HG03060 (cell line): Measurements from ENCODE around the gene B4GALT6.

Experiments
- ATAC-seq: cut with Tn5 transposase; IDR thresholded peaks from one replicate; pipeline ENCODE4 v1.9.1; 2021; ENCODE audit warnings: low read depth, moderate number of reproducible peaks; ENCODE audit not compliant: unreplicated experiment

B4GALT6 gene

DNA sequence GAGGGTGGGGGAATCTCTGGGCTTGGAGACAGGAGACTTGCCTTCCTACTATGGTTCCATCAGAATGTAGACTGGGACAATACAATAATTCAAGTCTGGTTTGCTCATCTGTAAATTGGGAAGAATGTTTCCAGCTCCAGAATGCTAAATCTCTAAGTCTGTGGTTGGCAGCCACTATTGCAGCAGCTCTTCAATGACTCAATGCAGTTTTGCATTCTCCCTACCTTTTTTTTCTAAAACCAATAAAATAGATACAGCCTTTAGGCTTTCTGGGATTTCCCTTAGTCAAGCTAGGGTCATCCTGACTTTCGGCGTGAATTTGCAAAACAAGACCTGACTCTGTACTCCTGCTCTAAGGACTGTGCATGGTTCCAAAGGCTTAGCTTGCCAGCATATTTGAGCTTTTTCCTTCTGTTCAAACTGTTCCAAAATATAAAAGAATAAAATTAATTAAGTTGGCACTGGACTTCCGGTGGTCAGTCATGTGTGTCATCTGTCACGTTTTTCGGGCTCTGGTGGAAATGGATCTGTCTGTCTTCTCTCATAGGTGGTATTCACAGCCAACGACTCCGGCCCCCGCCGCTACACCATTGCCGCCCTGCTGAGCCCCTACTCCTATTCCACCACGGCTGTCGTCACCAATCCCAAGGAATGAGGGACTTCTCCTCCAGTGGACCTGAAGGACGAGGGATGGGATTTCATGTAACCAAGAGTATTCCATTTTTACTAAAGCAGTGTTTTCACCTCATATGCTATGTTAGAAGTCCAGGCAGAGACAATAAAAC lies 86.2 kb downstream of the B4GALT6 start:
- ATAC-seq: no peak

DNA sequence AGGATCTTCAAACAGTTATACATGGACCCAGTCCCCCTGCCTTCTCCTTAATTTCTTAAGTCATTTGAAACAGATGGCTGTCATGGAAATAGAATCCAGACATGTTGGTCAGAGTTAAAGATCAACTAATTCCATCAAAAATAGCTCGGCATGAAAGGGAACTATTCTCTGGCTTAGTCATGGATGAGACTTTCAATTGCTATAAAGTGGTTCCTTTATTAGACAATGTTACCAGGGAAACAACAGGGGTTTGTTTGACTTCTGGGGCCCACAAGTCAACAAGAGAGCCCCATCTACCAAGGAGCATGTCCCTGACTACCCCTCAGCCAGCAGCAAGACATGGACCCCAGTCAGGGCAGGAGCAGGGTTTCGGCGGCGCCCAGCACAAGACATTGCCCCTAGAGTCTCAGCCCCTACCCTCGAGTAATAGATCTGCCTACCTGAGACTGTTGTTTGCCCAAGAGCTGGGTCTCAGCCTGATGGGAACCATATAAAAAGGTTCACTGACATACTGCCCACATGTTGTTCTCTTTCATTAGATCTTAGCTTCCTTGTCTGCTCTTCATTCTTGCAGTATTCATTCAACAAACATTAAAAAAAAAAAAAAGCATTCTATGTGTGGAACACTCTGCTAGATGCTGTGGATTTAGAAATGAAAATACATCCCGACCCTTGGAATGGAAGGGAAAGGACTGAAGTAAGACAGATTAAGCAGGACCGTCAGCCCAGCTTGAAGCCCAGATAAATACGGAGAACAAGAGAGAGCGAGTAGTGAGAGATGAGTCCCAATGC lies 88.1 kb downstream of the B4GALT6 start:
- no peak for ATAC-seq

- no peak for ATAC-seq
Observed at GRCh38 chr18:31595121-31595771, 89.1 kb downstream of the B4GALT6 start.

GRCh38 chr18:31592506-31593157 lies 91.7 kb downstream of the B4GALT6 start:
- no peak for ATAC-seq

DNA sequence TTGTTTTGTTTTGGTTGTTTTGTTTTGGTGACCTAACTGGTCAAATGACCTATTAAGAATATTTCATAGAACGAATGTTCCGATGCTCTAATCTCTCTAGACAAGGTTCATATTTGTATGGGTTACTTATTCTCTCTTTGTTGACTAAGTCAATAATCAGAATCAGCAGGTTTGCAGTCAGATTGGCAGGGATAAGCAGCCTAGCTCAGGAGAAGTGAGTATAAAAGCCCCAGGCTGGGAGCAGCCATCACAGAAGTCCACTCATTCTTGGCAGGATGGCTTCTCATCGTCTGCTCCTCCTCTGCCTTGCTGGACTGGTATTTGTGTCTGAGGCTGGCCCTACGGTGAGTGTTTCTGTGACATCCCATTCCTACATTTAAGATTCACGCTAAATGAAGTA lies 92.8 kb downstream of the B4GALT6 start, which contains the start of gene TTR:
TSS of gene TTR (plus strand) at position 250 of the 400 bp plus-strand sequence. CDS start at position 276, 26 bp downstream.
- no peak for ATAC-seq

GRCh38 chr18:31591113-31591512 lies 93.3 kb downstream of the B4GALT6 start:
- no peak for ATAC-seq

DNA sequence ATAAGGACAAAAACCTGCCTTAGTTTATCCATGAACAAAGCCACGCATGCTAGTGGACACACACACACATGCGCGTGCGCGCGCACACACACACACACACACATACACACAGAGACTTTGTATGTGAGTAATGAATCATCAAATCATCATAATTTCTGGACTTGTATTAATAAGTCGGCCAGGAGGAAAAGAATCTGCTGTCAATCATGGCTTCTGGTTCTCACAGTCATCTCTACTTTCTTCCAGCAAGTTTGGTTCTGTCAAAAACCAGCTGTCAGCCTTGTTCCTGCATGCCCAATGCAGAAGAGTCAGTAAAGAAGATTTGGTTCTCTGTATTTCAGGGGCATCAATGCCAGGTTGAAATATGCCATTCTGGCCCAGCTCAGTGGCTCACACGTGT lies 93.8 kb downstream of the B4GALT6 start:
- no peak for ATAC-seq

DNA sequence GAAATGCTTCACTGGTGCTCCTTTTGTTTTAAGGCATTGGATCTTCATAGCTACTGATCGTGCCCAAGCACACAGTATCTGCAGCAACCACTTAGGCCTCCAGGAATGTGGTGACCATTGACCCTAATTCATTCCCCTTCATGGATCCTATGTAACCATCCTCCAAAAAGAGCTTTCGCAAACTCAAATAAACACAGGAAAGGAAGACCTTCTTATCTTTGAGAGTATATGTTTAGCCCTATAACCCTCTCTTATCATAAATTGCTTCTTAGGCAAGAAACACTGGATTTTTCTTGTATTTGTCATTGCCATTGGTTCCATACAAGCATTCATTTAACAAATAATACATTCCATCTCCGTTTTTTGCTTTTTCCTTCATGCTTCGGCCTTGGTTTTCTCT lies 96.9 kb downstream of the B4GALT6 start:
- no peak for ATAC-seq

- no peak for ATAC-seq
Observed at GRCh38 chr18:31586616-31587015, 97.8 kb downstream of the B4GALT6 start.

- ATAC-seq: no peak
Observed at GRCh38 chr18:31585991-31586390, 98.4 kb downstream of the B4GALT6 start.

- ATAC-seq: no peak
Observed at GRCh38 chr18:31583185-31583854, 101.1 kb downstream of the B4GALT6 start.

DNA sequence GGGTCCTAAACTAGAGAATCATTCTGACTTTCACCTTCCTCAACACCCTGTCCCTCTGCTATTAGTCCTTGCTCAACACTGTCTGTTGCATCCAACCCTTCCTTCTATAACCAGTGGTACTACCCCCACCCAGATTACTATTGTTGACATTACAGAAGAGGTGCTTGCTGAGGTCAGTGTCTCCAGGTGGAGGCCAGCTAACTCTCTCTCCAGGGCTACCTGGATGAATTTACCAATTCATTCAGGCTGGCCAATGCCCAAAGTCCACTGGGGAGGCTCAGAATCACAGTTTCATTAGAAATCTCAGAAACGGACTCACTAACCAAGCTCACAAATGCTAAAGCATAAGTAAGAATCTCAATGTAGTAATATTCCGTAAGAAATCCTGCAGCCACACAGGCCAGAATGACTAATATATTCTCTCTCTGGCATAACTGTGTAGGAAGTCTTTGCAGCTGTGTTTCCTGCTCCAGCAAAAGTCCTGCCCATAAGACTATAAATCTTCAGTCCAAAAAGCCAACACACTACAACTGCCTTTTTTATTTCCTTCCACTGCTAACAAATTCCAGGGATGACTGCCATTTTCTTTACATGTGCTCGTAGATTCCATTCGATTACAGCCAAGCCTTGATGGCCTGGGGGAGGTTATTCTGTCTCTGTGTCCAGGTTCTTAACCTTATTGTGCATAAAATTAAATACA lies 102.7 kb downstream of the B4GALT6 start:
- ATAC-seq: no peak

GRCh38 chr18:31579375-31579774 lies 105.0 kb downstream of the B4GALT6 start:
- ATAC-seq: no peak

- ATAC-seq: no peak
Observed at GRCh38 chr18:31578126-31578525, 106.3 kb downstream of the B4GALT6 start.

GRCh38 chr18:31577195-31577594 lies 107.2 kb downstream of the B4GALT6 start:
- ATAC-seq: no peak

DNA sequence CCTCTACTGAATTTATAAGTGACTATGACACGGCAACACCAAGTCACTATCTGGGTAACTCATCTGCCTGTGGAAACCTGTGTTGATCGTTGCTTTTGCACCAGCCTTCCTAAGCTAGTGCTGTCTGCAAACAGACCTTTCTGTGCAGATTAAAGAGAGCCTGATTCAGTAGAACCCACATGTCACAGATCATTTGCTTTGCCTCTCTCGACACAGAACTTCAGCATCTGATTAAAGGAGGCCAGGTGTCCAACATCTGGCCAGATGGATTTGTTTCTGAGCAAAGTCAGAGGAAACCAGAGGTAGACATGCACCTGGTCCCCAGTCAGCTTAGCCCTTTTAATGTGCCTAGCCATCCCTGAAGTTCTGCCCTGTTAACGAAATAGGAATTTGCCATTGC lies 107.7 kb downstream of the B4GALT6 start:
- peak; percentile 35 for ATAC-seq

DNA sequence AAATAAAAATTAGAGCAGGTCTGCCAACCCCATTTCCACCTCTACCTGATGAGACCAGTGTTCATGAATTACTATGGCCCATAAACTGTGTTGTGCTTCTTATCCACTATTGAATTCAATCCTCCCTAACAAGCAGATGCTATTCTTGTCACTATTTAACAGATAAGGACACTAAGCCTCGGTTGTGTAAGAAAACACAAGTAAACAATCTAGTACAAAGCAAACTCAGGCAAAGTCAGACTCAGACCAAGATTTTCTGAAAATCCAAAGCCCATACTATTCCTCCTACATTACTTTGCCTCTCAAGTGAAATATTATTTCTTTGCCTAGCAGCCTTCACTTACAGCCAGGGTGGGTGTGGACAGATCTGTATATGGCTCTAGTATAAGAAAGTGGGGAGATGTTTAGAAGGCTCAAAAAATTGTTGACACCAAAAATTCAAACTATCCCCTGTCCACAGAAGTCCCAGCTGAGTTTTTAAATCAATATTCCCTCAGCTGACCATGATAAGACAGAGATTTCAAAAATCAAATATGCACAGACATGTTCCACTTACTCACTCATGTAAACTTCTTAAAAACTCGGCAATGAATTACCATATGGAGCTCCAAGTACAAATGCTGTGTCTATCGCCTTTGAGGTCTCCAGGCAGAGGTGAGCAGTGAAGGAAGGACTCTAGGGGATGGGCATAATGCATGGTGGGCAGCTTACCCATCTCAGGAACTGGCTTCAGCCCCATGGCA lies 108.7 kb downstream of the B4GALT6 start:
- ATAC-seq: no peak

- ATAC-seq: no peak
Observed at GRCh38 chr18:31574359-31574758, 110.0 kb downstream of the B4GALT6 start.
